Naive thymus-derived CD8-positive, alpha-beta T cell (primary cell): ENCODE results near the gene BPIFB3. TPM values are rescaled to one million over a fixed set of nuclear protein-coding genes. Genes with fewer than 3 reads are reported as not detected.
A peak's percentile ranks its signal among the peaks of the same experiment; 100 is the strongest.

ENCODE experiments used
- ATAC-seq, 2 donors: fragments of 150-1000 bp; cut with Tn5 transposase in 1 of 2; sonication (Bioruptor Pico), chemical (Tn5 transposase) in 1 of 2; 1 replicate in 1 of 2; 2 replicates in 1 of 2; pipeline ENCODE4 v1.10.0; 2021; ENCODE audit warnings: mild to moderate bottlenecking in 2 of 2, moderate library complexity in 2 of 2
- POLR2A ChIA-PET: fragments of 350-600 bp; sonication (Branson Sonifier 250); formaldehyde crosslinking; loops from one replicate; lab custom pipeline; 2021; ENCODE audit warnings: antibody characterized with exemption; lab: Charles Lee
- DNase-seq, 10 donors: peaks; one replicate each; pipeline versions ENCODE4 v3.0.0 to v3.0.0-alpha.2; 2020 to 2022
- H3K27ac Mint-ChIP-seq, 10 donors: one replicate each; pipeline ENCODE4 v1.8.0; 2020 to 2022; ENCODE audit warnings: mild to moderate bottlenecking in 10 of 10, mixed read lengths in 10 of 10, moderate library complexity in 4 of 10, inconsistent platforms in 1 of 10
- H3K27me3 Mint-ChIP-seq, 5 donors: one replicate each; pipeline ENCODE4 v1.8.0; 2021 to 2022; ENCODE audit warnings: mixed read lengths in 5 of 5
- H3K36me3 Mint-ChIP-seq, 3 donors: one replicate each; pipeline ENCODE4 v1.8.0; 2020 to 2022; ENCODE audit warnings: mixed read lengths in 3 of 3, mild to moderate bottlenecking in 2 of 3, inconsistent platforms in 1 of 3
- H3K4me1 Mint-ChIP-seq, 4 donors: one replicate each; pipeline ENCODE4 v1.8.0; 2021 to 2022; ENCODE audit warnings: mixed read lengths in 4 of 4
- H3K4me3 Mint-ChIP-seq, 10 donors: one replicate each; pipeline ENCODE4 v1.8.0; 2020 to 2022; ENCODE audit warnings: mild to moderate bottlenecking in 10 of 10, mixed read lengths in 10 of 10, moderate library complexity in 6 of 10, inconsistent platforms in 1 of 10
- H3K9me3 Mint-ChIP-seq, 9 donors: one replicate each; pipeline ENCODE4 v1.8.0; 2020 to 2022; ENCODE audit warnings: mixed read lengths in 9 of 9, mild to moderate bottlenecking in 3 of 9, inconsistent platforms in 1 of 9, moderate library complexity in 1 of 9
- polyA plus RNA-seq, 3 donors: library from polyadenylated mRNA; unstranded; fragments of 300-500 nt; fragmentation: Illumina TruSeq; gene quantifications; one replicate each; pipeline ENCODE4 v1.2.3, GENCODE V29; 2021
- total RNA-seq, 8 experiments: library from RNA in 2 of 8; stranded (reverse) in 2 of 8; gene quantifications; one replicate each; pipeline ENCODE4 v1.2.3 and lab custom pipeline; 2021 to 2026

BPIFB3 gene
- total and polyA plus RNA-seq, 5 experiments from 2014 or later = not detected

GRCh38 chr20:33026779-33027759, 26.6 kb upstream of the BPIFB3 start:
- POLR2A ChIA-PET = no interaction called here
- DNase-seq = peak in 1 of 10 donors; percentile 44
- no peaks in the 10 kb centered on the region for H3K9me3 Mint-ChIP-seq
- no peak overlapping the region for H3K27ac Mint-ChIP-seq
- H3K4me1 Mint-ChIP-seq = peaks cover 0 to 2% (median 1%) of the 10 kb centered on the region in 4 donors
- no peak overlapping the region for H3K4me3 Mint-ChIP-seq
- H3K27me3 Mint-ChIP-seq = no peaks in the 10 kb centered on the region
- H3K36me3 Mint-ChIP-seq = no peaks in the 10 kb centered on the region
- no peak for ATAC-seq

- ATAC-seq = no peak
Measured at GRCh38 chr20:33027769-33028751, 25.6 kb upstream of the BPIFB3 start.

GRCh38 chr20:33028875-33029274, 24.8 kb upstream of the BPIFB3 start:
- no peak for ATAC-seq
- Mint-ChIP-seq H3K4me1 (peaks cover 0 to 2% (median 0%) of the 10 kb centered on the region in 4 donors), H3K9me3 (peaks cover 0 to 12% (median 3%) of the 10 kb centered on the region in 9 donors), H3K27me3 (no peaks in the 10 kb centered on the region), H3K4me3 (no peak overlapping the region), H3K27ac (no peak overlapping the region), H3K36me3 (no peaks in the 10 kb centered on the region)
- POLR2A ChIA-PET = no interaction called here
- DNase-seq = no peak

More at GRCh38 chr20:33027769-33028751, 25.6 kb upstream of the BPIFB3 start:
- POLR2A ChIA-PET = no interaction called here
- H3K27ac Mint-ChIP-seq = no peak overlapping the region
- peak in 1 of 10 donors; percentile 56 for DNase-seq
- H3K36me3 Mint-ChIP-seq = no peaks in the 10 kb centered on the region
- no peak overlapping the region for H3K4me3 Mint-ChIP-seq
- peaks cover 0 to 7% (median 1%) of the 10 kb centered on the region in 9 donors for H3K9me3 Mint-ChIP-seq
- no peaks in the 10 kb centered on the region for H3K27me3 Mint-ChIP-seq
- H3K4me1 Mint-ChIP-seq = peaks cover 0 to 3% (median 1%) of the 10 kb centered on the region in 4 donors

- POLR2A ChIA-PET = no interaction called here
- no peak for DNase-seq
- Mint-ChIP-seq H3K4me1 (peaks cover 0 to 3% (median 0%) of the 10 kb centered on the region in 4 donors), H3K27ac (no peak overlapping the region), H3K4me3 (no peak overlapping the region), H3K36me3 (no peaks in the 10 kb centered on the region), H3K27me3 (no peaks in the 10 kb centered on the region), H3K9me3 (peaks cover 0 to 12% (median 3%) of the 10 kb centered on the region in 9 donors)
- no peak for ATAC-seq
Measured at GRCh38 chr20:33030076-33030475, 23.6 kb upstream of the BPIFB3 start.

GRCh38 chr20:33030569-33030968, 23.1 kb upstream of the BPIFB3 start:
- ATAC-seq (no peak), DNase-seq (peak in 1 of 10 donors; percentile 11)
- peaks cover 0 to 12% (median 3%) of the 10 kb centered on the region in 9 donors for H3K9me3 Mint-ChIP-seq
- H3K4me3 Mint-ChIP-seq = no peak overlapping the region
- H3K36me3 Mint-ChIP-seq = no peaks in the 10 kb centered on the region
- H3K27ac Mint-ChIP-seq = no peak overlapping the region
- peaks cover 0 to 3% (median 0%) of the 10 kb centered on the region in 4 donors for H3K4me1 Mint-ChIP-seq
- POLR2A ChIA-PET = no interaction called here
- no peaks in the 10 kb centered on the region for H3K27me3 Mint-ChIP-seq

GRCh38 chr20:33031531-33031930, 22.2 kb upstream of the BPIFB3 start, which contains the start of gene BPIFB6:
BPIFB6 (plus strand) TSS chr20:33031648; CDS start chr20:33031648, 0 bp downstream.
- peak within 1 kb of the TSS in 1 of 10 donors; percentile 73 for H3K27ac Mint-ChIP-seq
- H3K36me3 Mint-ChIP-seq = no peaks in the 10 kb centered on the region
- H3K9me3 Mint-ChIP-seq = peaks cover 0 to 12% (median 3%) of the 10 kb centered on the region in 9 donors
- no peak within 1 kb of the TSS for H3K4me3 Mint-ChIP-seq
- no peaks in the 10 kb centered on the region for H3K27me3 Mint-ChIP-seq
- DNase-seq = peak in 1 of 10 donors; percentile 26
- ATAC-seq = no peak
- H3K4me1 Mint-ChIP-seq = peaks cover 0 to 3% (median 0%) of the 10 kb centered on the region in 4 donors
- POLR2A ChIA-PET = no interaction called here

GRCh38 chr20:33032555-33032954, 21.1 kb upstream of the BPIFB3 start:
- Mint-ChIP-seq H3K4me1 (peaks cover 0 to 3% (median 0%) of the 10 kb centered on the region in 4 donors), H3K4me3 (no peak overlapping the region), H3K27ac (peak overlapping the region in 2 of 10 donors; percentile 22 to 73), H3K9me3 (peaks cover 0 to 12% (median 3%) of the 10 kb centered on the region in 9 donors), H3K27me3 (no peaks in the 10 kb centered on the region), H3K36me3 (no peaks in the 10 kb centered on the region)
- ATAC-seq = no peak
- POLR2A ChIA-PET = interaction anchor here (0.6 kb wide), 1 partner anchor 8 kb away, joined by 5 read pairs; no protein-coding TSS in a partner anchor
- DNase-seq = peak in 1 of 10 donors; percentile 46

- Mint-ChIP-seq H3K4me3 (no peak overlapping the region), H3K36me3 (no peaks in the 10 kb centered on the region), H3K9me3 (peaks cover 0 to 19% (median 3%) of the 10 kb centered on the region in 9 donors), H3K27me3 (peaks cover 0 to 1% (median 0%) of the 10 kb centered on the region in 5 donors), H3K27ac (peak overlapping the region in 2 of 10 donors; percentile 12 to 43), H3K4me1 (peaks cover 0 to 3% (median 0%) of the 10 kb centered on the region in 4 donors)
- DNase-seq = peak in 1 of 10 donors; percentile 31
- POLR2A ChIA-PET = no interaction called here
- no peak for ATAC-seq
Measured at GRCh38 chr20:33033381-33033780, 20.3 kb upstream of the BPIFB3 start.

- H3K4me3 Mint-ChIP-seq = no peak overlapping the region
- no peaks in the 10 kb centered on the region for H3K36me3 Mint-ChIP-seq
- H3K9me3 Mint-ChIP-seq = peaks cover 0 to 25% (median 3%) of the 10 kb centered on the region in 9 donors
- ATAC-seq (no peak), DNase-seq (peak in 1 of 10 donors; percentile 30)
- H3K27ac Mint-ChIP-seq = peak overlapping the region in 2 of 10 donors; percentile 3 to 35
- H3K4me1 Mint-ChIP-seq = peaks cover 0 to 3% (median 0%) of the 10 kb centered on the region in 4 donors
- H3K27me3 Mint-ChIP-seq = peaks cover 0 to 1% (median 0%) of the 10 kb centered on the region in 5 donors
- POLR2A ChIA-PET = no interaction called here
Measured at GRCh38 chr20:33034115-33034514, 19.6 kb upstream of the BPIFB3 start.

- H3K27ac Mint-ChIP-seq = no peak overlapping the region
- H3K36me3 Mint-ChIP-seq = no peaks in the 10 kb centered on the region
- peak in 1 of 10 donors; percentile 51 for DNase-seq
- peaks cover 0 to 25% (median 3%) of the 10 kb centered on the region in 9 donors for H3K9me3 Mint-ChIP-seq
- H3K4me3 Mint-ChIP-seq = no peak overlapping the region
- POLR2A ChIA-PET = no interaction called here
- H3K4me1 Mint-ChIP-seq = peaks cover 0 to 3% (median under 1%) of the 10 kb centered on the region in 4 donors
- ATAC-seq = no peak
- peaks cover 0 to 1% (median 0%) of the 10 kb centered on the region in 5 donors for H3K27me3 Mint-ChIP-seq
Measured at GRCh38 chr20:33034901-33035492, 18.7 kb upstream of the BPIFB3 start.

- Mint-ChIP-seq H3K27ac (no peak overlapping the region), H3K36me3 (no peaks in the 10 kb centered on the region)
Measured at GRCh38 chr20:33037456-33037855, 16.2 kb upstream of the BPIFB3 start.

More at GRCh38 chr20:33037456-33037855, 16.2 kb upstream of the BPIFB3 start:
- DNase-seq (no peak), ATAC-seq (no peak)
- Mint-ChIP-seq H3K4me1 (peaks cover 0 to 6% (median 2%) of the 10 kb centered on the region in 4 donors), H3K27me3 (peaks cover 0 to 1% (median 0%) of the 10 kb centered on the region in 5 donors), H3K9me3 (peaks cover 0 to 24% (median 3%) of the 10 kb centered on the region in 9 donors), H3K4me3 (no peak overlapping the region)
- POLR2A ChIA-PET = no interaction called here
